Upper lobe of right lung (tissue), 1 donor: Measurements from ENCODE around the gene ANAPC2. TPM values are rescaled to one million over a fixed set of nuclear protein-coding genes. Genes with fewer than 3 reads are reported as not detected.

Source experiments
- ATAC-seq: fragments of 200-7000 bp; cut with Tn5 transposase; one replicate; pipeline ENCODE4 v1.9.1; 2020; ENCODE audit warnings: mild to moderate bottlenecking, moderate library complexity
- DNase-seq: peaks from one replicate; pipeline ENCODE4 v3.0.0-alpha.2; 2020
- H3K27ac ChIP-seq: fragments of 200-600 bp; one replicate; pipeline ENCODE4 v1.8.0; 2022
- H3K27me3 ChIP-seq: fragments of 200-600 bp; one replicate; pipeline ENCODE4 v1.8.0; 2022; ENCODE audit warnings: mild to moderate bottlenecking
- H3K36me3 ChIP-seq: fragments of 200-600 bp; one replicate; pipeline ENCODE4 v1.8.0; 2022
- H3K4me1 ChIP-seq: fragments of 200-600 bp; one replicate; pipeline ENCODE4 v1.8.0; 2022
- H3K4me3 ChIP-seq: fragments of 200-600 bp; one replicate; pipeline ENCODE4 v1.8.0; 2022; ENCODE audit warnings: mild to moderate bottlenecking
- H3K9me3 ChIP-seq: fragments of 200-600 bp; one replicate; pipeline ENCODE4 v1.8.0; 2022
- CTCF ChIP-seq: fragments of 200-600 bp; IDR thresholded peaks from one replicate; pipeline ENCODE4 v1.8.0; 2022; ENCODE audit warnings: antibody characterized with exemption
- intact Hi-C: fragments of 100-400 bp; cut with DNase I; formaldehyde crosslinking; loops from one replicate; pipeline ENCODE4 v1.11.0; 2022
- total RNA-seq: library from RNA; stranded (reverse); fragmentation: NEBNext Ultra II Directional; extraction: Animal tissue kit (Norgen Biotek cat#: 25700); gene quantifications from one replicate; pipeline ENCODE4 v1.2.1, GENCODE V29; 2021
- donor health status: DM: no; HTN: yes; CAD: no; lungs with severe emphysema.

The ANAPC2 gene
- total RNA-seq, 1 donor from 2014 or later: 51.4 TPM

- no peak for ATAC-seq
- intact Hi-C loops: no loop called here
- no peaks in the 10 kb centered on the region for H3K27me3 ChIP-seq
- no peaks in the 10 kb centered on the region for H3K36me3 ChIP-seq
- peak overlapping the region; percentile 68 for H3K27ac ChIP-seq
- no peak for TF ChIP-seq CTCF
- H3K4me1 ChIP-seq: peaks cover 47% of the 10 kb centered on the region
- H3K9me3 ChIP-seq: no peaks in the 10 kb centered on the region
- no peak for DNase-seq
- peak overlapping the region; percentile 55 for H3K4me3 ChIP-seq
Measured at GRCh38 chr9:137198902-137199283, 10.5 kb upstream of the ANAPC2 start.

GRCh38 chr9:137198051-137198901 is 9.9 kb upstream of the ANAPC2 start:
- Histone ChIP-seq H3K27me3 (no peaks in the 10 kb centered on the region), H3K4me3 (peak overlapping the region; percentile 55), H3K27ac (peak overlapping the region; percentile 68), H3K4me1 (peaks cover 41% of the 10 kb centered on the region), H3K36me3 (no peaks in the 10 kb centered on the region), H3K9me3 (no peaks in the 10 kb centered on the region)
- TF ChIP-seq CTCF: no peak
- ATAC-seq: peak; percentile 35
- DNase-seq: peak; percentile 83
- intact Hi-C loops: no loop called here

DNA sequence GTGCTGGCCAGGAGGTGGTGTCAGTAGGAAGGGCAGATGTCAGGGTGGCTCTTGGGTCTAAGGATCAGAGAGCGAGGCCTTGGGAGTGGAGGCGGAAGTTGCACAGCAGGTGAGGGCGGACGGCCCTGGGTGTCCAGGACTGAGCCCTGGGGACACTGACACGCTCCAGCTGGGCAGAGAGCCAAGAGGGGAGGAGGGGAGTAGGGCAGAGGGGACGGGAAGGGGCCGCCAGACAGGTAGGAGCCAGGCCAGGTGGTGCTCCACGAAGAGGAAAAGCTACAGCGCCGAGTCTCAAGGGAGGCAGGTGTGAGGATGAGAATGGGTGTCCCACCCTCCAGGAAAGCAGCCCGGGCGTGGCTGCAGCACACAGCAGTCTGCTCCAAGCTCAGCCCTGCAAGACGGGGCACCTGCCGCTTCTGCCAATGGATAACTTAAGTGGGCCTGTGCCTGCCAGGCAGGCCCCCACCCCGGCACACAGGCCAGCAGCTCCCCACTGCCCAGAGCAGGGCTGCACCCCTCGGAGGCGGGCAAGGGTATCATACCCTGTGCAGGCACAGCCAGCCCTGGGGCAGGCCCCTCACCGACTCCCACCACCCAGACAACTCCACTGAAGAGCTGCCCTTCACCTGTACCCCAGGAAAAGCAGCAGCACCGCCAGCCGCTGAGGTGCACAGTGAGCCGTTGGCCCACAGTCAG is 7.3 kb upstream of the ANAPC2 start:
- Histone ChIP-seq H3K27ac (no peak overlapping the region), H3K36me3 (peaks cover 15% of the 10 kb centered on the region), H3K9me3 (no peaks in the 10 kb centered on the region), H3K4me1 (peaks cover 28% of the 10 kb centered on the region), H3K27me3 (no peaks in the 10 kb centered on the region), H3K4me3 (no peak overlapping the region)
- DNase-seq: no peak
- no peak for ATAC-seq
- intact Hi-C loops: no loop called here
- no peak for TF ChIP-seq CTCF

DNA sequence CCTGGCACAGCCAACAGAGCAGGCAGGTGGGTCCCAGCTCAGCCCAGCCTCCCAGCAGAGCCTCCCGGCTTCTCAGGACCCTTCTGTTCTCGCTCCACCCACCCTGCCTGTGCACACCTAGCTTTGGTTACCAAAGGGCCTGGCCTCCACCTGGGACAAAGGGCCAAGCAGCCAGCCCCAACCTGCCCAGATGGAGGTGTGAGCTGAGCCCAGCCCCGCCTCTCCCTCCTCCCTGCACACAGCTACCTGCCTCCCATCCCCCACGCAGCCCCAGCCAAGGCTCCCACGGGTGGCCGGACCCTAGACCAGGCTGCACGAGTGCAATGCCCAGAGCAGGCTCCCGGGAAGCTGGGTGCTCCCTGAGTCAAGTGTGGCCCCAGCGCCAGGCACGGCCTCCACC is 6.5 kb upstream of the ANAPC2 start:
- DNase-seq (no peak), ATAC-seq (no peak)
- no peak for TF ChIP-seq CTCF
- Histone ChIP-seq H3K4me3 (no peak overlapping the region), H3K27me3 (no peaks in the 10 kb centered on the region), H3K9me3 (no peaks in the 10 kb centered on the region), H3K4me1 (peaks cover 34% of the 10 kb centered on the region), H3K27ac (no peak overlapping the region), H3K36me3 (peaks cover 22% of the 10 kb centered on the region)
- intact Hi-C loops: no loop called here

- DNase-seq (no peak), ATAC-seq (no peak)
- Histone ChIP-seq H3K4me3 (no peak overlapping the region), H3K4me1 (peaks cover 34% of the 10 kb centered on the region), H3K36me3 (peaks cover 24% of the 10 kb centered on the region), H3K9me3 (no peaks in the 10 kb centered on the region), H3K27me3 (no peaks in the 10 kb centered on the region), H3K27ac (no peak overlapping the region)
- intact Hi-C loops: no loop called here
- TF ChIP-seq CTCF: no peak
Measured at GRCh38 chr9:137194388-137194787, 6.0 kb upstream of the ANAPC2 start.
